GM12875 (cell line): ENCODE measurements around the gene EML5.

ENCODE experiments used
- H3K4me3 ChIP-seq: one replicate; pipeline ENCODE4 v1.5.1; 2011; ENCODE audit warnings: low read depth, low read length, control low read depth
- TF ChIP-seq, protein P1 (sequence below): IDR thresholded peaks from 2 replicates; pipeline ENCODE4 v1.5.1; 2011; ENCODE audit warnings: low read depth, mild to moderate bottlenecking, control low read depth, inconsistent platforms, low read length, moderate library complexity, borderline replicate concordance; ENCODE audit not compliant: insufficient read depth

EML5 gene

DNA sequence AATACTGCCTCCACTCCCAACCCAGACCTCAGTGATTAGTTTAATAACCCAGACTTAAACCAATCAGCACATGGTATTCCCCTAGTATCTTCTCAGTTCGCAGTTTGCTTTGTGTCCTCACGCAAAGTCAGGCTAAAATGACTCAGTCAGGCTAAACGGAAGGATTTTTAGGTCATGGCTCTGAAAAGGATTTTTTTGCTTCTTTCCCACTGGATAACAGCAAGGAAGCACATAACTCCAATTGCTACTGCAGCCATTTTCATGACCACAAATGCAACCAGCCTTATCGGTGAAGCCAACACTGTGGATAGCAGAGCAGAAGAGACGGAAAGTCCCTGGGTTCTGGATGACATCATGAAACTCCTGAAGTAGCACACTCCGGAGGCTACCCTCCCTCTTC lies 162.2 kb downstream of the EML5 start:
- no peak overlapping the region for H3K4me3 ChIP-seq
- TF ChIP-seq, protein P1, sequence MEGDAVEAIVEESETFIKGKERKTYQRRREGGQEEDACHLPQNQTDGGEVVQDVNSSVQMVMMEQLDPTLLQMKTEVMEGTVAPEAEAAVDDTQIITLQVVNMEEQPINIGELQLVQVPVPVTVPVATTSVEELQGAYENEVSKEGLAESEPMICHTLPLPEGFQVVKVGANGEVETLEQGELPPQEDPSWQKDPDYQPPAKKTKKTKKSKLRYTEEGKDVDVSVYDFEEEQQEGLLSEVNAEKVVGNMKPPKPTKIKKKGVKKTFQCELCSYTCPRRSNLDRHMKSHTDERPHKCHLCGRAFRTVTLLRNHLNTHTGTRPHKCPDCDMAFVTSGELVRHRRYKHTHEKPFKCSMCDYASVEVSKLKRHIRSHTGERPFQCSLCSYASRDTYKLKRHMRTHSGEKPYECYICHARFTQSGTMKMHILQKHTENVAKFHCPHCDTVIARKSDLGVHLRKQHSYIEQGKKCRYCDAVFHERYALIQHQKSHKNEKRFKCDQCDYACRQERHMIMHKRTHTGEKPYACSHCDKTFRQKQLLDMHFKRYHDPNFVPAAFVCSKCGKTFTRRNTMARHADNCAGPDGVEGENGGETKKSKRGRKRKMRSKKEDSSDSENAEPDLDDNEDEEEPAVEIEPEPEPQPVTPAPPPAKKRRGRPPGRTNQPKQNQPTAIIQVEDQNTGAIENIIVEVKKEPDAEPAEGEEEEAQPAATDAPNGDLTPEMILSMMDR, result no peak

- TF ChIP-seq, protein P1, result no peak
- no peak overlapping the region for H3K4me3 ChIP-seq
Measured at GRCh38 chr14:88628462-88628861, 164.3 kb downstream of the EML5 start.

DNA sequence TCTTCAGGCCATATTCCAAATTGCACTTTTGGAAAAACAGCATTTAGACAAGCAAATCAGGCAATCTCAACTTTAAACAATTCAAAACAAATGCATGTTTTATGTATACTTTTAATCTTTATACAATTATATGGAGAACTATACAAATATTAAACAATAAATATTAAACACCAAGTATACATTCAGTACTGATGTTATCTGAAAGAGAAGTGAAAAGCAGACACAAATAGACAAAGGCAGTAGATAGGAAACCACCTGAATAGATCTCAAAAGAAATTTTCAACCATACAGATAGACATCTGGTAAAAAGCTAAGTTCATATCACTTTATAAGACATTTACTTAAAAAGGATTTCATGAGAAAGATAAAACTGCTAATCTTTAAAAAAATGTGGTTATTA lies 164.7 kb downstream of the EML5 start:
- TF ChIP-seq, protein P1, result no peak
- H3K4me3 ChIP-seq, result no peak overlapping the region

GRCh38 chr14:88625671-88626070 lies 167.1 kb downstream of the EML5 start:
- no peak overlapping the region for H3K4me3 ChIP-seq
- TF ChIP-seq, protein P1, result no peak

DNA sequence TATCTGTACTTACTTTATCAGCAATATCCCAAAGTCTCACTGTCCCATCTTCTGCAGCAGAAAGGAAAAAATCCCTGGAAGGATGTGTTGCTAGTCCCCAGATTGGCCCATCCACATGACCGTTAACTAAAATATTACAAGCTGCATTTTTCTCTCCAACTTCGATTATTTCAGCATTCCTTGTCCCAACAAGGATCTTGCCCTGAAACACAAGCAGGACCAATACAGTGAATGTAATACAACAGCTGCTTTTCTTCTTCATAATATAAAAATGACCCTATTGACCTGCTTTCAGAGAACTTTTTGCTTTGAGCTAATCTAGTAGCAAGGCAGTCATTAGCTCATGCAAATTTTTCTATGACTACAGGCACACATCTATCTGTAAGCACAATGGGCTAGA lies 171.7 kb downstream of the EML5 start:
- H3K4me3 ChIP-seq, result no peak overlapping the region

DNA sequence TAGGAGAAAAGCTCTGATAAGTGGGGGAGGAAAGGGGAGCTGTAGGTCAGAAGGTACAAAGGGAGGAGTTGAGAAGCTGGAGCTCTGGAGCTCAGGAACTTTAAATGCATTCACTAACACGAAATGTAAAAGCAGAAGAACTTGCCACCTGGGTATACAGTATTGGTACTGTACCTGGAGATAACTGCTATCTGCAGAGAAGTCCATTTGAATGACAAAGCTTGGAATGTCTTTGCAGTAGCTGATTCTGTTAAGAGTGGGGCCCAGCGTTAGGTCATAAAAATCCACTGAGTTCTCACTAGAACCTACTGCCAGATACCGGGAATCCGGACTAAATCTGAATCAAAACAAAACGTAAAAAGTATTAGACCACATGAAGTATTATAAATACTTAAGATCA lies 174.3 kb downstream of the EML5 start:
- TF ChIP-seq, protein P1, result no peak
- no peak overlapping the region for H3K4me3 ChIP-seq

More for the DNA sequence above, 171.7 kb downstream of the EML5 start:
- TF ChIP-seq, protein P1, result no peak

- TF ChIP-seq, protein P1, result no peak
- no peak overlapping the region for H3K4me3 ChIP-seq
Measured at GRCh38 chr14:88617479-88617878, 175.3 kb downstream of the EML5 start.
